Activated naive CD4-positive, alpha-beta T cell treated with anti-CD3 and anti-CD28 coated beads, Interleukin-2, amount 50 U/mL, for 16 hours (primary cell): Measurements from ENCODE around the gene ZMYM2.
"Not testable (repeated sequence)": the region's sequence is repeated elsewhere in the genome, so short reads cannot be mapped to it uniquely, and the experiment has no call there.

ENCODE experiments used
- DNase-seq: peaks from one replicate; pipeline ENCODE4 v3.0.0-alpha.2; 2020

ZMYM2 gene

GRCh38 chr13:19984430-19985218, 26.1 kb downstream of the ZMYM2 start:
- DNase-seq = no peak

- no peak for DNase-seq
Measured at GRCh38 chr13:19985219-19985556, 26.7 kb downstream of the ZMYM2 start.

- DNase-seq = no peak
Measured at GRCh38 chr13:19991531-19991930, 33.0 kb downstream of the ZMYM2 start.

- no peak for DNase-seq
Measured at GRCh38 chr13:19993024-19993423, 34.5 kb downstream of the ZMYM2 start.

- no peak for DNase-seq
Measured at GRCh38 chr13:19998960-19999359, 40.4 kb downstream of the ZMYM2 start.

GRCh38 chr13:20000062-20000552, 41.6 kb downstream of the ZMYM2 start:
- no peak for DNase-seq

- DNase-seq = no peak
Measured at GRCh38 chr13:20001366-20002190, 43.1 kb downstream of the ZMYM2 start.

GRCh38 chr13:20002787-20003186, 44.3 kb downstream of the ZMYM2 start:
- no peak for DNase-seq

GRCh38 chr13:20006206-20006605, 47.7 kb downstream of the ZMYM2 start:
- no peak for DNase-seq

- no peak for DNase-seq
Measured at GRCh38 chr13:20015763-20016162, 57.2 kb downstream of the ZMYM2 start.

GRCh38 chr13:20016649-20017364, 58.3 kb downstream of the ZMYM2 start:
- no peak for DNase-seq

- no peak for DNase-seq
Measured at GRCh38 chr13:20017365-20017711, 58.8 kb downstream of the ZMYM2 start.

GRCh38 chr13:20019043-20019442, 60.5 kb downstream of the ZMYM2 start:
- DNase-seq = no peak

GRCh38 chr13:20024702-20025101, 66.2 kb downstream of the ZMYM2 start:
- no peak for DNase-seq

- no peak for DNase-seq
Measured at GRCh38 chr13:20028953-20029352, 70.4 kb downstream of the ZMYM2 start.

- no peak for DNase-seq
Measured at GRCh38 chr13:20033486-20033885, 75.0 kb downstream of the ZMYM2 start.

GRCh38 chr13:20035130-20035529, 76.6 kb downstream of the ZMYM2 start:
- DNase-seq = no peak

- DNase-seq = no peak
Measured at GRCh38 chr13:20037908-20038307, 79.4 kb downstream of the ZMYM2 start.

GRCh38 chr13:20042603-20043002, 84.1 kb downstream of the ZMYM2 start:
- not testable (repeated sequence) for DNase-seq

GRCh38 chr13:20043207-20043925, 84.8 kb downstream of the ZMYM2 start:
- DNase-seq = no peak

- no peak for DNase-seq
Measured at GRCh38 chr13:20044086-20044485, 85.6 kb downstream of the ZMYM2 start.

- DNase-seq = no peak
Measured at GRCh38 chr13:20045950-20046548, 87.5 kb downstream of the ZMYM2 start.
